Loucy (cell line): ENCODE measurements around the gene HOXA3.

ENCODE experiments used
- H2AFZ ChIP-seq: fragments of 200-600 bp; sonication (generic); 2 replicates; pipeline ENCODE4 v1.6.0; 2016; ENCODE audit warnings: antibody characterized with exemption, mild to moderate bottlenecking, low read length, moderate library complexity
- H3F3A ChIP-seq: fragments of 200-600 bp; 2 replicates; pipeline ENCODE4 v1.6.0; 2016; ENCODE audit warnings: antibody characterized with exemption, low read depth, mild to moderate bottlenecking
- H3K27me3 ChIP-seq: fragments of 200-600 bp; sonication (generic); 2 replicates; pipeline ENCODE4 v1.6.1; 2014; ENCODE audit warnings: low read length, mild to moderate bottlenecking; ENCODE audit not compliant: insufficient read depth, poor library complexity, severe bottlenecking
- H3K36me3 ChIP-seq: fragments of 200-600 bp; sonication (generic); 2 replicates; pipeline ENCODE4 v1.6.1; 2016; ENCODE audit warnings: low read length; ENCODE audit not compliant: insufficient read depth
- H3K4me1 ChIP-seq: fragments of 200-600 bp; sonication (generic); 2 replicates; pipeline ENCODE4 v1.5.1; 2014; ENCODE audit warnings: low read length, mild to moderate bottlenecking; ENCODE audit not compliant: insufficient read depth, poor library complexity, severe bottlenecking
- H3K4me2 ChIP-seq: fragments of 200-600 bp; sonication (generic); 2 replicates; pipeline ENCODE4 v1.6.0; 2014; ENCODE audit warnings: antibody characterized with exemption, low read length, low read depth, mild to moderate bottlenecking; ENCODE audit not compliant: poor library complexity, severe bottlenecking
- H3K4me3 ChIP-seq: fragments of 200-600 bp; sonication (generic); 2 replicates; pipeline ENCODE4 v1.5.1; 2014; ENCODE audit warnings: low read length, mild to moderate bottlenecking, mixed read lengths; ENCODE audit not compliant: poor library complexity, severe bottlenecking
- H3K79me2 ChIP-seq: fragments of 200-600 bp; sonication (generic); 2 replicates; pipeline ENCODE4 v1.6.1; 2014; ENCODE audit warnings: low read length; ENCODE audit not compliant: insufficient read depth
- H3K9ac ChIP-seq: fragments of 200-600 bp; sonication (generic); 2 replicates; pipeline ENCODE4 v1.6.0; 2014; ENCODE audit warnings: mild to moderate bottlenecking, low read depth, low read length, moderate library complexity; ENCODE audit not compliant: poor library complexity, severe bottlenecking
- H3K9me2 ChIP-seq: fragments of 200-600 bp; sonication (generic); replicated peaks from 2 replicates; pipeline ENCODE4 v1.6.1; 2016; ENCODE audit warnings: low read depth, low read length, mixed read lengths
- H3K9me3 ChIP-seq: fragments of 200-600 bp; sonication (generic); 2 replicates; pipeline ENCODE4 v1.6.1; 2014; ENCODE audit warnings: mild to moderate bottlenecking, antibody characterized with exemption, low read length, low read depth; ENCODE audit not compliant: insufficient read depth
- H4K20me1 ChIP-seq: fragments of 200-600 bp; sonication (generic); 2 replicates; pipeline ENCODE4 v1.6.0; 2014; ENCODE audit warnings: antibody characterized with exemption, low read length, mild to moderate bottlenecking; ENCODE audit not compliant: insufficient read depth, poor library complexity, severe bottlenecking
- CTCF ChIP-seq: fragments of 200-600 bp; sonication (generic); conservative IDR thresholded peaks from 2 replicates; pipeline ENCODE4 v1.5.1; 2014; ENCODE audit warnings: mild to moderate bottlenecking, antibody characterized with exemption, low read length
- EZH2phosphoT487 ChIP-seq: fragments of 200-600 bp; IDR thresholded peaks from 2 replicates; pipeline ENCODE4 v1.6.1; 2018; ENCODE audit warnings: antibody characterized with exemption, mild to moderate bottlenecking, moderate library complexity, borderline replicate concordance

Gene HOXA3

GRCh38 chr7:27141137-27141922 is 11.1 kb downstream of the HOXA3 start:
- Histone ChIP-seq H3K9me2 (no peaks in the 10 kb centered on the region), H3K9me3 (no peaks in the 10 kb centered on the region), H3K79me2 (peaks cover 100% of the 10 kb centered on the region), H2AFZ (no peak overlapping the region), H3F3A (peaks cover 4% of the 10 kb centered on the region), H3K4me2 (peak overlapping the region; percentile 91), H3K4me3 (peak overlapping the region; percentile 94), H3K9ac (peak overlapping the region; percentile 86), H3K27me3 (no peaks in the 10 kb centered on the region), H3K4me1 (peaks cover 65% of the 10 kb centered on the region), H3K36me3 (peaks cover 79% of the 10 kb centered on the region), H4K20me1 (peaks cover 96% of the 10 kb centered on the region)
- TF ChIP-seq EZH2phosphoT487 (no peak), CTCF (no peak)

GRCh38 chr7:27140126-27140857 is 12.1 kb downstream of the HOXA3 start:
- Histone ChIP-seq H3K9me2 (no peaks in the 10 kb centered on the region), H3K79me2 (peaks cover 100% of the 10 kb centered on the region), H3K27me3 (no peaks in the 10 kb centered on the region), H4K20me1 (peaks cover 96% of the 10 kb centered on the region), H3F3A (peaks cover 4% of the 10 kb centered on the region), H3K4me3 (peak overlapping the region; percentile 94), H3K36me3 (peaks cover 68% of the 10 kb centered on the region), H2AFZ (no peak overlapping the region), H3K9ac (peak overlapping the region; percentile 86), H3K4me2 (peak overlapping the region; percentile 91), H3K4me1 (peaks cover 71% of the 10 kb centered on the region), H3K9me3 (no peaks in the 10 kb centered on the region)
- no peak for TF ChIP-seq CTCF
- no peak for TF ChIP-seq EZH2phosphoT487

GRCh38 chr7:27139334-27140125 is 12.9 kb downstream of the HOXA3 start:
- Histone ChIP-seq H4K20me1 (peaks cover 95% of the 10 kb centered on the region), H3K9me3 (no peaks in the 10 kb centered on the region), H3K36me3 (peaks cover 61% of the 10 kb centered on the region), H3K4me2 (peak overlapping the region; percentile 91), H3K79me2 (peaks cover 100% of the 10 kb centered on the region), H3K4me1 (peaks cover 79% of the 10 kb centered on the region), H2AFZ (no peak overlapping the region), H3K27me3 (no peaks in the 10 kb centered on the region), H3K9me2 (no peaks in the 10 kb centered on the region), H3K9ac (peak overlapping the region; percentile 68), H3F3A (peaks cover 4% of the 10 kb centered on the region), H3K4me3 (peak overlapping the region; percentile 94)
- no peak for TF ChIP-seq EZH2phosphoT487
- TF ChIP-seq CTCF, result no peak
